ENCODE results near the gene SHQ1.

DNA sequence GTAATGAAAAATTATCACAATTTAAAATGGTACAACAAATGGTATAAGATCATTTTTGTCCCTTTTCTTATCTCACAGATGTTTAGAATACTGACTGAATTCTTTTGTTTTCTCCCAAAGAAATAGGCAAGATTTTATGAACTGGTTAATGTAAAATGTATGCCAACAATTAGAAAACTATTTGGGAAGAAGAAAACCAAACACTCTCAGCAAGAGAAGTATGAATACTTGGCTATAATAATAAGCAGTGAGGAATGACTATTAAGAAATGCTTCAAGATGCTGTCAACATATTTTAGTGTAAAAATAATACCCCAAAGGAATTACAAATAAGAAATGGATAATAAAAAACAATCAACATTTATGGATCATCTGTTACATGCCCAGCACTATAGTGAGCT lies 18.5 kb downstream of the SHQ1 start:
- TF ChIP-seq EZH2phosphoT487 (IDR thresholded peaks at IDR 0.05; ENCODE audit: borderline replicate concordance): no peak
- TF ChIP-seq CTCF (conservative IDR thresholded peaks at IDR 0.05; ENCODE audit: low read length): no peak

Data from Loucy (cell line).